ENCODE results near the gene MT1E. TPM values are rescaled to one million over a fixed set of nuclear protein-coding genes. Genes with fewer than 3 reads are reported as not detected.

The MT1E gene
- total RNA-seq, 1 experiment from 2014 or later = 50.6 TPM

- BruUV-seq (replicated peaks) = no TSS peak
- Histone ChIP-seq H3K27ac (ENCODE audit: low read depth, low read length, poor library complexity, severe bottlenecking) (no peak overlapping the region), H3K9me3 (ENCODE audit: low read depth, low read length, poor library complexity, severe bottlenecking) (no peaks in the 10 kb centered on the region), H3K36me3 (ENCODE audit: insufficient read depth, low read length, poor library complexity, severe bottlenecking) (no peaks in the 10 kb centered on the region), H3K27me3 (replicated peaks; ENCODE audit: insufficient read depth, low read depth, low read length, poor library complexity) (no peaks in the 10 kb centered on the region), H3K4me3 (ENCODE audit: low read depth, low read length, poor library complexity, severe bottlenecking) (no peak overlapping the region), H3K4me1 (ENCODE audit: insufficient read depth, low read length, poor library complexity, severe bottlenecking) (peaks cover 24% of the 10 kb centered on the region)
- TF ChIP-seq EZH2 (IDR thresholded peaks at IDR 0.05; ENCODE audit: borderline replicate concordance, low read depth, low read length, poor library complexity, severe bottlenecking) (no peak), CTCF (conservative IDR thresholded peaks at IDR 0.05; ENCODE audit: low read depth, low read length) (no peak)
- ChIA-PET POLR2A (ENCODE audit: low non-redundant PET) (no interaction called here), CTCF (no interaction called here)
- DNase-seq (ENCODE audit: low spot score) = no peak
- intact Hi-C loops (cut with micrococcal nuclease; ENCODE audit: unreplicated experiment) = loop anchor here (5.0 kb wide), 2 partner anchors 77 to 97 kb away; partner anchors contain the start of gene MT1X
Observed at GRCh38 chr16:56604966-56605365, 20.6 kb upstream of the MT1E start.

- H3K9me3 ChIP-seq (ENCODE audit: low read depth, low read length, poor library complexity, severe bottlenecking) = no peaks in the 10 kb centered on the region
- TF ChIP-seq CTCF (conservative IDR thresholded peaks at IDR 0.05; ENCODE audit: low read depth, low read length) (no peak), EZH2 (IDR thresholded peaks at IDR 0.05; ENCODE audit: borderline replicate concordance, low read depth, low read length, poor library complexity, severe bottlenecking) (no peak)
- BruUV-seq (replicated peaks) = no TSS peak
- intact Hi-C loops (cut with micrococcal nuclease; ENCODE audit: unreplicated experiment) = loop anchor here (5.0 kb wide), 1 partner anchor 77 kb away; the partner anchor contains the start of gene MT1X
- H3K27me3 ChIP-seq (replicated peaks; ENCODE audit: insufficient read depth, low read depth, low read length, poor library complexity) = no peaks in the 10 kb centered on the region
- no peak overlapping the region for H3K27ac ChIP-seq (ENCODE audit: low read depth, low read length, poor library complexity, severe bottlenecking)
- H3K4me3 ChIP-seq (ENCODE audit: low read depth, low read length, poor library complexity, severe bottlenecking) = no peak overlapping the region
- H3K36me3 ChIP-seq (ENCODE audit: insufficient read depth, low read length, poor library complexity, severe bottlenecking) = no peaks in the 10 kb centered on the region
- peaks cover 29% of the 10 kb centered on the region for H3K4me1 ChIP-seq (ENCODE audit: insufficient read depth, low read length, poor library complexity, severe bottlenecking)
- DNase-seq (ENCODE audit: low spot score) = no peak
- ChIA-PET POLR2A (ENCODE audit: low non-redundant PET) (no interaction called here), CTCF (no interaction called here)
Observed at GRCh38 chr16:56605475-56605874, 20.1 kb upstream of the MT1E start.

GRCh38 chr16:56606071-56606475 lies 19.5 kb upstream of the MT1E start:
- Histone ChIP-seq H3K4me1 (ENCODE audit: insufficient read depth, low read length, poor library complexity, severe bottlenecking) (peaks cover 34% of the 10 kb centered on the region), H3K36me3 (ENCODE audit: insufficient read depth, low read length, poor library complexity, severe bottlenecking) (no peaks in the 10 kb centered on the region), H3K9me3 (ENCODE audit: low read depth, low read length, poor library complexity, severe bottlenecking) (no peaks in the 10 kb centered on the region), H3K4me3 (ENCODE audit: low read depth, low read length, poor library complexity, severe bottlenecking) (no peak overlapping the region), H3K27ac (ENCODE audit: low read depth, low read length, poor library complexity, severe bottlenecking) (no peak overlapping the region), H3K27me3 (replicated peaks; ENCODE audit: insufficient read depth, low read depth, low read length, poor library complexity) (no peaks in the 10 kb centered on the region)
- no TSS peak for BruUV-seq (replicated peaks)
- POLR2A ChIA-PET (ENCODE audit: low non-redundant PET) = no interaction called here
- intact Hi-C loops (cut with micrococcal nuclease; ENCODE audit: unreplicated experiment) = loop anchor here (5.0 kb wide), 1 partner anchor 76 kb away; the partner anchor contains the start of gene MT1X
- CTCF ChIA-PET = interaction anchor here (1.0 kb wide), 1 partner anchor 37 kb away, joined by 3 read pairs; no protein-coding TSS in a partner anchor
- DNase-seq (ENCODE audit: low spot score) = no peak
- TF ChIP-seq CTCF (conservative IDR thresholded peaks at IDR 0.05; ENCODE audit: low read depth, low read length) (no peak), EZH2 (IDR thresholded peaks at IDR 0.05; ENCODE audit: borderline replicate concordance, low read depth, low read length, poor library complexity, severe bottlenecking) (no peak)
